GM12892 (cell line): ENCODE results near the gene SMARCC2.

Experiments
- DNase-seq: peaks from one replicate; pipeline ENCODE4 v3.0.0; 2011; ENCODE audit not compliant: insufficient read length
- FAIRE-seq: peaks from 2 replicates; lab custom pipeline; 2011; peaks lifted over from hg19 to GRCh38; lab: Jason Lieb, UNC
- POLR2A ChIP-seq: IDR thresholded peaks from 2 replicates; pipeline ENCODE4 v1.6.1; 2011; ENCODE audit warnings: low read depth, low read length, control low read depth
- POLR2AphosphoS5 ChIP-seq: IDR thresholded peaks from 2 replicates; pipeline ENCODE4 v1.6.1; 2011; ENCODE audit warnings: low read depth, low read length, control low read depth
- TAF1 ChIP-seq: IDR thresholded peaks from 2 replicates; pipeline ENCODE4 v1.6.1; 2011; ENCODE audit warnings: low read depth, mild to moderate bottlenecking, control low read depth, low read length, borderline replicate concordance

The SMARCC2 gene

DNA sequence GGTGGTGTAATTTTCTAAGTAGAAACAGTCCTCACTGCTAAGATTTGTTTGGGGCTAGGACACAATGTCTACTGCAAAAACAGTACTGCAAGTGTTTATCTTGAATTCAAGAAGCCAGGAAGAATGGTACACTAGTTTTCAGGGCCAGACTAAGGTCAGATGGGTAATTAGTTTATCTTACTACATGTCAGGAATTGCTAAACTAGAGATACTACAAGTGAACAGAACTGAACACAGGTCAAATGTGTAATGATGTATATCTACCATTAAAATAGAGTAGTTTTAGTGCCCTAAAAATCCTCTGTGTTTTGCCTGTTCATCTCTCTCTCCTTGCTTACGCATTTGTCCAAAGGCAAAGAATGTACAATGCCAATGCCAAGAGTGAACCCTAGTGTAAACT lies 75.2 kb downstream of the SMARCC2 start:
- no peak for DNase-seq
- no peak for TF ChIP-seq TAF1
- TF ChIP-seq POLR2A: peak; percentile 24; the same call in 1 of the 2 replicates
- no peak; the same call in 1 of the 2 replicates for TF ChIP-seq POLR2AphosphoS5
- FAIRE-seq: no peak
